GM19438 (cell line): ENCODE results near the gene NUDT14.

Source experiments
- ATAC-seq: cut with Tn5 transposase; IDR thresholded peaks from one replicate; pipeline ENCODE4 v1.9.1; 2021; ENCODE audit warnings: low read depth; ENCODE audit not compliant: unreplicated experiment

The NUDT14 gene

GRCh38 chr14:105212541-105213300, 31.6 kb upstream of the NUDT14 start:
- ATAC-seq = no peak

- no peak for ATAC-seq
Observed at GRCh38 chr14:105211758-105212089, 30.6 kb upstream of the NUDT14 start.

- ATAC-seq = no peak
Observed at GRCh38 chr14:105211086-105211757, 30.1 kb upstream of the NUDT14 start.

- no peak for ATAC-seq
Observed at GRCh38 chr14:105210266-105211025, 29.3 kb upstream of the NUDT14 start.

GRCh38 chr14:105209646-105210045, 28.5 kb upstream of the NUDT14 start:
- ATAC-seq = no peak

GRCh38 chr14:105209091-105209490, 28.0 kb upstream of the NUDT14 start:
- ATAC-seq = no peak

GRCh38 chr14:105208738-105209075, 27.6 kb upstream of the NUDT14 start:
- ATAC-seq = no peak

GRCh38 chr14:105207996-105208737, 27.1 kb upstream of the NUDT14 start:
- ATAC-seq = no peak

GRCh38 chr14:105207460-105207901, 26.4 kb upstream of the NUDT14 start:
- no peak for ATAC-seq

GRCh38 chr14:105206873-105207272, 25.8 kb upstream of the NUDT14 start:
- ATAC-seq = no peak

GRCh38 chr14:105205673-105206208, 24.6 kb upstream of the NUDT14 start:
- ATAC-seq = no peak

- no peak for ATAC-seq
Observed at GRCh38 chr14:105204931-105205672, 24.0 kb upstream of the NUDT14 start.

GRCh38 chr14:105204206-105204930, 23.3 kb upstream of the NUDT14 start:
- ATAC-seq = no peak

GRCh38 chr14:105203701-105204100, 22.6 kb upstream of the NUDT14 start:
- no peak for ATAC-seq

- no peak for ATAC-seq
Observed at GRCh38 chr14:105203057-105203531, 22.0 kb upstream of the NUDT14 start.

GRCh38 chr14:105201925-105202513, 20.9 kb upstream of the NUDT14 start:
- no peak for ATAC-seq

GRCh38 chr14:105201156-105201924, 20.2 kb upstream of the NUDT14 start:
- no peak for ATAC-seq

- no peak for ATAC-seq
Observed at GRCh38 chr14:105200641-105201040, 19.5 kb upstream of the NUDT14 start.
